Small intestine (tissue), 7 donors: ENCODE measurements around the gene IMPDH2. TPM values are rescaled to one million over a fixed set of nuclear protein-coding genes. Genes with fewer than 3 reads are reported as not detected.

Experiments
- DNase-seq, 2 donors: peaks; one replicate each; pipeline versions ENCODE4 v3.0.0 to v3.0.0-alpha.2; 2013
- FAIRE-seq: peaks from 2 replicates; lab custom pipeline; 2012; peaks lifted over from hg19 to GRCh38; lab: Jason Lieb, UNC
- H3K27ac ChIP-seq, 3 donors: one replicate each; pipeline ENCODE4 v1.5.1; 2013; ENCODE audit warnings: low read length in 2 of 3, mild to moderate bottlenecking in 2 of 3, control low read depth in 1 of 3, inconsistent platforms in 1 of 3, low read depth in 1 of 3, moderate library complexity in 1 of 3
- H3K27me3 ChIP-seq, 3 donors: one replicate each; pipeline ENCODE4 v1.6.1; 2013; ENCODE audit warnings: low read length in 3 of 3, inconsistent platforms in 1 of 3; ENCODE audit not compliant: control insufficient read depth in 3 of 3, insufficient read depth in 3 of 3
- H3K36me3 ChIP-seq, 3 donors: one replicate each; pipeline ENCODE4 v1.6.1; 2013; ENCODE audit warnings: low read length in 3 of 3, inconsistent platforms in 1 of 3, low read depth in 1 of 3, mild to moderate bottlenecking in 1 of 3, moderate library complexity in 1 of 3; ENCODE audit not compliant: control insufficient read depth in 3 of 3, insufficient read depth in 2 of 3
- H3K4me1 ChIP-seq, 3 donors: one replicate each; pipeline ENCODE4 v1.6.1; 2013; ENCODE audit warnings: low read length in 2 of 3, inconsistent platforms in 1 of 3, low read depth in 1 of 3, mild to moderate bottlenecking in 1 of 3, moderate library complexity in 1 of 3; ENCODE audit not compliant: control insufficient read depth in 3 of 3, insufficient read depth in 2 of 3
- H3K4me3 ChIP-seq, 3 donors: one replicate each; pipeline ENCODE4 v1.5.1; 2013; ENCODE audit warnings: low read length in 3 of 3, control low read depth in 1 of 3, inconsistent platforms in 1 of 3, low read depth in 1 of 3, mild to moderate bottlenecking in 1 of 3, moderate library complexity in 1 of 3
- H3K9me3 ChIP-seq, 2 donors: one replicate each; pipeline ENCODE4 v1.6.1; 2013; ENCODE audit warnings: low read depth in 1 of 2, low read length in 1 of 2; ENCODE audit not compliant: control insufficient read depth in 2 of 2, insufficient read depth in 1 of 2
- WGBS, 3 donors: extraction: QIAGEN DNeasy Blood & Tissue Kit; methylation state at CpG; one replicate each; pipeline ENCODE4 v1.1.7; 2013; 5-methylcytosine and 5-hydroxymethylcytosine counted together
- polyA plus RNA-seq, 4 donors: library from polyadenylated mRNA; stranded (reverse) in 3 of 4; unstranded in 1 of 4; fragments of 200-250 nt in 3 of 4; fragments of 120-200 nt in 1 of 4; gene quantifications; one replicate each; pipeline versions ENCODE4 v1.2.1 to v1.2.3, GENCODE V29; 2013
- donor health status: healthy with polysubstance abuse.
- donor health status: control.
- donor health status: control.
- donor health status: Bipolar disorder and iron deficiency.
- donor health status: healthy.

IMPDH2 gene
- polyA plus RNA-seq, 4 donors: 47.2 to 260 (median 141) TPM

DNA sequence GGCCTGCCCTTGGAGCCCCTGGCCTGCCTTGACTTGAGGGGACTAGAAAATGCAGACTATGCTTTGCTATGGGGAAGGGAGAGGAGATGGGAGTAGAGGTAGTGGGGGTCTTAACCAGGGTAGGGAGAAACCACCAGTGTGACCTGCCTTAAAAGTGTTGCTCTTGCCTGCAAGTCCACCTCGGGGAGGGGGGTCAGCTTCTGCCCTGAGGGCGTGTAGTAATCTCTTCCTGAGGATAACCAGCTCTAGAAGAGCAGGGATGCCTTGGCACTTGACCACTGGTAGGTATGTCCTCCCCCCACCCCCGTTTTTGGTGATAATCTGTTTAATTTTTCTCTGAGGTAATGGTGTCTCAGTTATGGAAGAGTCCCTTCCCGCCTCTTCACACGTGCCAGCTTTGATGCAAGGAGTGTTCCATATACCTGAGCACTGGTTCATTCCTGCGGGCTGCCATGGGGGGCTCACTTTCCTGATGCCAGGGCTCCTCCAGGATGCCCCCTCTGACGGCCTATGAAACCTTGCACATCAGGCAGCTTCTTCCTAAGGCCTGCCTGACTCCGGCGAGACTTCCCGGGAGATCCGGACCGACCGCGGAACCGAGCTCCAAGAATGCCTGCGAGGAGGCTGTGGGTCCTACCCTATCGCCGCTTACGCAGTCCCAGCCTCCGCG, 39.9 kb downstream of the IMPDH2 start:
- Histone ChIP-seq H3K4me3 (peak overlapping the region; percentile 84 to 97 (median 88)), H3K36me3 (peaks cover 0 to 45% (median 5%) of the 10 kb centered on the region in 3 donors), H3K9me3 (no peaks in the 10 kb centered on the region), H3K27me3 (no peaks in the 10 kb centered on the region), H3K4me1 (peaks cover 4 to 11% (median 8%) of the 10 kb centered on the region in 3 donors), H3K27ac (peak overlapping the region; percentile 86 to 99 (median 97))
- FAIRE-seq (no peak), DNase-seq (peak in 1 of 2 donors; percentile 26)
- 3 to 4% (median 3%) methylated on average over 21 of the region's 21 CpGs for WGBS, 3 donors

DNA sequence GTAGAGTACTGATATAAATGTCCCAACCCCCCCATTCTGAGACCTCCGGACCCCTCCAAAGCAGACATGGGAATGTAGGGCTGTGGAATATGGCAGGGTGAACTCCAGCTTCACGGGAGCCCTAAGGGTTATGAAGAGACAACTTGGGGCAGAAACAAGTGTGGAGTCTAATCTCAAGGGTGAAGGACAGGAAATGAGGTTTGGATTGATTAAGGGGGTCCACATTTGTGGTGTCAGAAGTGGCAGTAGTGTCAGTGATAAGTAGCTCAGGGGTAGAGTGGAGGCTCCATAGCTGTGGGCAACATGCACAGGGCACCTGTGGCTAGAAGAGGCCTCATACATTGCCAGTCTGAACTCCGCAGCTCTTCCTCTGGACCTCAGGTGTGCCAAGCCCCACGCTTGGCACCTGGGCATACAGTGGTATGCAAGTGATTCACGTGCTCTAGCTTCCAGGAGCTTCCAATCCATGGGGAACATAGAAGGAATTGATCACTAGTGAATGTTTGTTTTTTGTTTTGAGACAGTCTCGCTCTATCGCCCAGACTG, 43.3 kb downstream of the IMPDH2 start:
- Histone ChIP-seq H3K36me3 (peaks cover 8 to 55% (median 14%) of the 10 kb centered on the region in 3 donors), H3K4me1 (peaks cover 0 to 8% (median 4%) of the 10 kb centered on the region in 3 donors), H3K9me3 (no peaks in the 10 kb centered on the region), H3K4me3 (no peak overlapping the region), H3K27me3 (no peaks in the 10 kb centered on the region), H3K27ac (no peak overlapping the region)
- WGBS, 3 donors: 89 to 95% (median 90%) methylated on average over 7 of the region's 7 CpGs
- FAIRE-seq (no peak), DNase-seq (no peak)

DNA sequence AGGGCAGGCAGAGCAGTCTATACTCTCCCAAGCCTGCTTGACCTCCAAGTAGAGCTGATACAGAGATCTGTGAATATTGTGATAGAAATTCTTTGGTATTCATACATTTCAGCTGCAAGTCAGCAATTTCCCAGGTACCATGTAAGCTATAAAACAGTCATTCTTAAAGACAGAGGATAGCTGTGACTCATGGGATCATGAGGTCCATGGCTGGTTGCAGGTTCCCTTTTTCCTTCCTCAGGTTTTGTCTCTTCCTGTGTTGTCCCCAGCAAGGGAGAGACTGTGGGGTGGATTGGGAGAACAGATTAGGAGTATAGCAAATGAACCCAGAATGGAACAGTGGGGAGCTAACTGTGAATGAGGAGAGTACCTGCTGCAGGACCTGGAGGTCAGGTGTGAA, 44.5 kb downstream of the IMPDH2 start:
- Histone ChIP-seq H3K4me1 (peaks cover 0 to 8% (median 4%) of the 10 kb centered on the region in 3 donors), H3K9me3 (no peaks in the 10 kb centered on the region), H3K27ac (no peak overlapping the region), H3K4me3 (no peak overlapping the region), H3K36me3 (peaks cover 16 to 65% (median 17%) of the 10 kb centered on the region in 3 donors), H3K27me3 (no peaks in the 10 kb centered on the region)
- DNase-seq: peak in 1 of 2 donors; percentile 35
- FAIRE-seq: no peak

DNA sequence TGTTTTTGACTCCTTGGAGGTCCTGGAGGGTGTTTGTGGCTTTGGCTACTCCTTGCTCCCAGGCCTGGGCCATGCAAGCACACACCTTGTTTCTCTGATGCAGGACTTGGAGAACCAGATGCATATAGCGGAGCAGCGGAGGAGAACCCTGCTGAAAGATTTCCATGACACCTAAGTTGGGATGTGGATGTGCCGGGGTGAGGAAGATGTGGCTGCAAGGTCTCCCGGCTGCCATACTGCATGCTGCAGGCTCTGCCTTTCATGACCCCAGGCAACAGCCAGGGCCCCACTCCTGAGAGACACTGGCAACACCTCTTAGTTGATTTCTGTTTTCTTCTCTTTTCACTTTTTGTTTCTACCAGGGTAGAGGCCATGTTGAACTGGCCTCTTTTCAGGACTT, 46.1 kb downstream of the IMPDH2 start:
- no peak for DNase-seq
- H3K27ac ChIP-seq: no peak overlapping the region
- H3K36me3 ChIP-seq: peaks cover 22 to 75% (median 23%) of the 10 kb centered on the region in 3 donors
- no peaks in the 10 kb centered on the region for H3K27me3 ChIP-seq
- H3K4me3 ChIP-seq: no peak overlapping the region
- no peaks in the 10 kb centered on the region for H3K9me3 ChIP-seq
- no peak for FAIRE-seq
- 95 to 100% (median 98%) methylated on average over 4 of the region's 4 CpGs for WGBS, 3 donors
- no peaks in the 10 kb centered on the region for H3K4me1 ChIP-seq

DNA sequence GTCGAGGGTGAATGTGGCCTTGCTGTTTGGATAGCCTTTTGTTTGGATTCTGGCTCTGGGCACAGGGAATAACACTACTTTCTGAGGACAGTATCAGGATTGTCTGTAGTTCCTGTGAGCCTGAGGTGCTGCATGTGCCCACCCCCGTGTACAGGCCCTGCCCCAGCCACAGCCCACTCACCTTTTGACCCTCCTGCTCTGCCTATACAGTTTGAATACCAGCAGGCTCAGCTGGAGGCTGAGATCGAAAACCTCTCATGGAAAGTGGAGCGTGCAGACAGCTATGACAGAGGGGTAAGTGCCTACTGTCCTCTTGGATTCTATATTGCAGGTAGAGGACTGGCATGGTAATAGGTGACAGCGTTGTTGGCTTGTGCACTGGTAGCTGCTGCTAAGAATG, 46.5 kb downstream of the IMPDH2 start:
- peaks cover 22 to 75% (median 23%) of the 10 kb centered on the region in 3 donors for H3K36me3 ChIP-seq
- no peak overlapping the region for H3K27ac ChIP-seq
- no peak overlapping the region for H3K4me3 ChIP-seq
- FAIRE-seq (no peak), DNase-seq (no peak)
- H3K4me1 ChIP-seq: no peaks in the 10 kb centered on the region
- no peaks in the 10 kb centered on the region for H3K27me3 ChIP-seq
- H3K9me3 ChIP-seq: no peaks in the 10 kb centered on the region
- WGBS, 3 donors: 81 to 90% (median 81%) methylated on average over 5 of the region's 5 CpGs

DNA sequence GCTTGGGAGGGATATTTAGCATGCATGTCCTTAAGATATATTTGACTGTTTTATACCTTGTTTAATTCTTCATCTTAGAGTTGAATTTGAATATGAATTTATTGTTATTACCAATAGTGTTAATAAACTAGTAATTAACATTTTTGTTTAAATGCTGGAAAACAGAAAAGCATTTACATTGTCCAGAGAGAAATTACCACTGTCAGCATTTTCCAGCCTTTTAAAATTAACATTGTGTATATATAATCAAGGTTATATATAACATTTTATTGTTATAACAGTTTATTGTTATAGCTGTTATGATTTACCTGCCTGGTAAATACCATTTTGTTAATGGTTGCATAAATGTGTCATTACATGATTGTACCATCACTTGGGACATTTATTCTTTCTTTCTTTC, 47.2 kb downstream of the IMPDH2 start:
- DNase-seq: no peak
- no peak overlapping the region for H3K4me3 ChIP-seq
- H3K27me3 ChIP-seq: no peaks in the 10 kb centered on the region
- no peak for FAIRE-seq
- H3K27ac ChIP-seq: no peak overlapping the region
- H3K9me3 ChIP-seq: no peaks in the 10 kb centered on the region
- no peaks in the 10 kb centered on the region for H3K4me1 ChIP-seq
- peaks cover 22 to 80% (median 23%) of the 10 kb centered on the region in 3 donors for H3K36me3 ChIP-seq

DNA sequence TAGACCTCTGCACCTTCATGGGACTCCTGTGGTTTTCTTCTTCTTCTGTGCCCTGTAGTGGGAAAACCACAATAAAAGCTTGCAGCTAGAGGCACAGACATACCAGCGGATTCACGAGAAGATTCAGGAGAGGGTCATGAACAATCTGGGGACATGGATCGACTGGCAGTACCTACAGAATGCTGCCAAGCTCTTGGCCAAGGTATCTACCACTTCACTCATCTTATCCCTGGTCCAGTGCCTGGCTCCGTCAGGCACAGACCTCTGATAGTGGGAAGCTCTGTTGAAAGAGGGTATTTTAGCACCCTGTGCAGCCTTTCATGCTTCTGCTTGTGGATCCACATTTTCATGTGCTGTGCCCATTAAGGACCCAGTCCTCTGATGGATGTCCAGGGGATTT, 48.9 kb downstream of the IMPDH2 start:
- Histone ChIP-seq H3K27me3 (no peaks in the 10 kb centered on the region), H3K36me3 (peaks cover 28 to 80% (median 32%) of the 10 kb centered on the region in 3 donors), H3K9me3 (no peaks in the 10 kb centered on the region), H3K4me3 (no peak overlapping the region), H3K4me1 (no peaks in the 10 kb centered on the region), H3K27ac (no peak overlapping the region)
- 91 to 96% (median 95%) methylated on average over 4 of the region's 4 CpGs for WGBS, 3 donors
- FAIRE-seq (no peak), DNase-seq (no peak)

DNA sequence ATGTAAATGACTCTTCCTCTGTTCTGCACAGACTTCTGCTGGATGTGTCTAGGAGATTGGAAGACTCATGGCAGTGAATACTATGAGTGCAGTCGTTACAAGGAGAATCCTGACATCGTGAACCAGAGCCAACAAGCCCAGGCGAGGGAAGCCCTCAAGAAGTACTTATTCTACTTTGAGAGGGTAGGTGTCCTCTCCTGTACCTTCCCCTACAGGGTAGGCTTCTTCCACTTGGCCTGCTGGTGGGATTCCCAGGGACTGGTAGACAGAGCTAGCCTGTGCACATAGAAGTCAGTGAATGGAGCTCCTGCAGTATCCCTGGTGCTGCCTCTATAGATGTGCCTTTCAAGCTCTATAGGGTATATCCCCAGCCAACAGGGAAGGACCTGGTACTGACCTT, 49.7 kb downstream of the IMPDH2 start:
- no peak for DNase-seq
- no peak for FAIRE-seq
- no peaks in the 10 kb centered on the region for H3K27me3 ChIP-seq
- peaks cover 31 to 78% (median 32%) of the 10 kb centered on the region in 3 donors for H3K36me3 ChIP-seq
- no peaks in the 10 kb centered on the region for H3K4me1 ChIP-seq
- no peak overlapping the region for H3K4me3 ChIP-seq
- H3K9me3 ChIP-seq: no peaks in the 10 kb centered on the region
- 96 to 98% (median 97%) methylated on average over 3 of the region's 3 CpGs for WGBS, 3 donors
- no peak overlapping the region for H3K27ac ChIP-seq
